Ureter (tissue), 1 donor: ENCODE results near the gene GABBR2. TPM values are rescaled to one million over a fixed set of nuclear protein-coding genes. Genes with fewer than 3 reads are reported as not detected.

Source experiments
- DNase-seq: peaks from one replicate; pipeline ENCODE4 v3.0.0-alpha.2; 2020; ENCODE audit warnings: low spot score
- total RNA-seq: library from RNA; stranded (reverse); gene quantifications from one replicate; pipeline ENCODE4 v1.2.4, GENCODE V29; 2023
- donor health status: DM: yes; HTN: yes; CAD: no.

Gene GABBR2
- total RNA-seq, 1 donor from 2014 or later: 12.2 TPM

DNA sequence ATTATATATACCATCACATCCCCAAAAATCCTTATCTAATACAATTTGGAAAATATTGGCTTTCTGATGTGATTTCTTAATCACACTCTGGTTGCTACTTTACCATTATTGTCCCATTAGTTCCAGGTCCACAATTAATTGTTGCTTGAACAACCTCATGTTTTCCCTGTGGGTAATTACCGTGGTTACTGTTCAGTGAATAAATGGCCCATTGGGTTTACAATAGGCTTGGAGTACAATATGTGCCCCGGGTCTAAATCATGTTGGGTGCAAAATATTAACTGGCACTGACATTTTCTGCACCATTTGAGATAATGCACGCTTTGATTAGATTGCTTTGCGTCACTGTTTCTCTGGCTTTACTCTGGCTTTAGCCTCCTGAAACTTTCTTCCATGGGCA, 163.7 kb downstream of the GABBR2 start:
- no peak for DNase-seq

GRCh38 chr9:98541684-98542230, 167.0 kb downstream of the GABBR2 start:
- no peak for DNase-seq

DNA sequence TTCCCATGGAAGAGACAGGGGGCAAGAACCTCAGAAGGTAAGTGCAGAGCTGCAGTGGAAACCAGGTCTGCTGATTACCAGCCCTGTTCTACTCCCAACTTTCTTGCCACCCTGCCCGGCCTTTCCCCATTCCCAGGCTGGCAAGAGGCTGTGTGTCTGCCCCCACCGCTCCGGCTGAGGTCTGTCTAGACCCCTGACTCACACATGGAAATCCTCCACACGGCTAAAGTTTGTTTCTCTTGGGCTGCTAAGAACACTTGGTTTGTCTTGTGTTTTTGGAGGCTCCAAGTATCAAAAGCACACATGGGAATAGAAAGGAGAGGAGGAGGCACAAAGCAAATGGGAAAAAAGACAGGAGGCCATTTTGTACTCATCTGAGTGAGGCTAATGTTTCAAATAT, 168.3 kb downstream of the GABBR2 start:
- no peak for DNase-seq

GRCh38 chr9:98539954-98540353, 168.8 kb downstream of the GABBR2 start:
- no peak for DNase-seq

GRCh38 chr9:98538626-98539031, 170.1 kb downstream of the GABBR2 start:
- DNase-seq: no peak

DNA sequence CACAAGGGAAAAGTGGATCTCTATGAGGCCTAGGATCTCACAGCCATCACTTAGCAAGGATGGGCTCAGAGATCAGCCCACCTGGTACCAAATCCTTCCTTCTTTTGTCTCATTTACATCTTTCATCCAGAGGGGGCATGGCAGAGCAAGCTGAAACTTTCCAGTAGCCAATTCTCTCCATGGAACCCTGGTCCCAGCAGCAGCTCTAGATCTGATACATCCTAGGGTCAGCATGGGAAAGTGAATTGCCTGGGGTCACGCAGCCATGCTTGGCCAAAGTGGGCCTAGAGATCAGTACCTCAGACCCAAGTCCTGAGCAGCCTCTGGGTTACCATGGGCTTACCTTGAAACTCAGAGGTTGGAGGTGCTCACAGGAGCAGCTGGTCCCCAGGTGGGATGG, 170.5 kb downstream of the GABBR2 start:
- no peak for DNase-seq

DNA sequence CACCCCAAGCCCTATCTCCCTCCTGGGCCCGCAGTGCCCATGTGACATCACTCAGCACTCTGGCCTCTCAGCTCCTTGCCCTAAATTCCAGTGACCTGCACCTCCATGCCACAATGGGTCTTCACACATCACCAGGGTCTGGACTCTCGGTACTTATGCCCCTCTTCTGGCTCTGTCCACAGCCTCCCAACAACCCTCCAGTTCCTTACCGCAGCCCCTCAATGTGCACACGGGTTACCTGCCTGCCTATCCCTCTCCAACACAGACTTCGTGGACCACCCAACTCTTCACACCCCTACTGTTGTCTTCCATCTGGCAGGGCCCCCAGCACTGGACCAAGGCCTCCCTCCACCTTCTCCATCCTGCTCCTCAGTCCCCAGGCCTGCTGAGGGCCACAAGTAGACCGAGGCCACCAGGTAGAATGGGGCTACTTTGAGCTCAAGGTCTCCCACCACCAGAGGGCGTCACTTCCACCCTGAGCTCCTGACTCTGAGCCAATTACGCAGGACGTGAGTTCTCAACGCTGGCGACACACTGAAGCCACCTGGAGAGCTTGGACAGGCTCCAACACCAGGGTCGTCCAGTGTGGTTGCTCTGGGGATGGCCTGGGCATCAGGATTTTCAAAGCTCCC, 172.1 kb downstream of the GABBR2 start:
- no peak for DNase-seq

DNA sequence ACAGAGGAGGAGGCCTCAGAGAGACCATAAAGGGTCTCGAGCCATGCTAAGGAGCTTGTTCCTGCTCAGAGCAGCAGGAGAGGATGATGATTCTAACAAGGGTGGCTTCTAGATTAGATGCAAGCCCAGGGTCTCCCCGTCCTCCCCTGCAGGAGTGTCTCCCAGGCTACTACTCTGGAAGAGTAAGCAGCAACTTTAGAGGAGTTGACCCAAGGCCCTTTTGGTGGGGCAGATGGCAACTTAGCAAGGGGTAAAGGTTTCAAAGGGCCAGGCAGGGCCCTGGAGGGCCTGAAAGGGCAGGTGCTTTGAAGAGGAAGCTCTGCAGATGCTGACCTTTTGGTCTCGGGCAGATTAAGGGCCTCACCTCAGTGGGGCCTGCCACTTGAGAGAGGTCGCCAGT, 174.9 kb downstream of the GABBR2 start:
- DNase-seq: no peak

DNA sequence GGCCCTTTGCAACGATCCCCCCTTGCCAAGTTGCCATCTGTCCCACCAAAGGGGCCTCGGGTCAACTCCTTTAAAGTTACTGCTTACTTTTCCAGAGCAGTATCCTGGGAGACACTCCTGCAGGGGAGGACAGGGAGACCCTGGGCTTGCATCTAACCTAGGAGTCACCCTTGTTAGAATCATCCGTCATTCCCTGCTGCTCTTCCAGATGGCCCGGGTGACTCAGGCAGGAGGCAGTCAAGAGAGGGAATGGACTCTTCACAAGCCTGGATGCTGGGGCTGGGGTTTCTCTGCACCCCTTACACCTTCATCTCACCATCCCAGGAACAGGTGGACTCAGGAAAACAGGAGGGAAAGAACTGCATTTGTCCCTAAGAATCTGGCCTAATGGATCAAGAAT, 175.6 kb downstream of the GABBR2 start:
- DNase-seq: no peak

- no peak for DNase-seq
These were observed 176.2 kb downstream of the GABBR2 start for GRCh38 chr9:98532574-98532973.

DNA sequence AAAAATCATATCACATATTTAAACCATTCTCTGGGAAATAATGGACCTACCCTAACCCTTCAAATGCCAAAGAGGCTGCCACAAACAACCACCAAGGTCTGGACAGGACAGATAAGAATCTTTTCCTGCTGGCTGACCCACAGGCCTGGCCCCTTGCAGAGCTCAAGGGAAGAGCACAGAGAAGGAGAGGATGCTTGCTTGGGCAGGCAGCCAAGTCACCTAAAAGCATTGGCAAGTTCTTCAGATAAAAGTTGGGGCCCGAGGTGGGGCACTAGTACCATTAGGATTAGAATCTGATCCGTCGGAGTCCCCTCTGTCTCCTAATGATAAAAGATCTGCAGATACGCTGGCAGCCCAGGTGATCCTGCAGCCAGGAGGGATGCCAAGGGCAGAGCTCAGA, 176.6 kb downstream of the GABBR2 start:
- no peak for DNase-seq

- no peak for DNase-seq
These were observed 177.8 kb downstream of the GABBR2 start for GRCh38 chr9:98530806-98531386.

DNA sequence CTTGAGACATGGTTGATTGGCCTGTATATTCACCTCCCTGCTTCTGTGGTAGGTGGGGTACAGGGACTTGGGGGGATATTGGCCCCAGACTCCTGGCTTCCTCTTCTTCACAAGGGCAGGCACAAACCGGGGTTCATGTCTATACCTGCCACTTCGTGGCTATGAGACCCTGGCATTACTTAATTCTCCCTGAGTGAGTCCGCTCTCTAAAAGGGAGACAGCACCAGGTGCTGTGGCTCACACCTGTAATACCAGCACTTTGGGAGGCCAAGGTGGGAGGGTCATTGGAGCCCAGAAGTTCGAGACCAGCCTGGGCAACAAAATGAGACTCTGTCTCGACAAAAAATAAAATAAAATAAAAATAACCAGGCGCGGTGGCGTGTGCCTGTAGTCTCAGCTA, 178.5 kb downstream of the GABBR2 start:
- DNase-seq: no peak

DNA sequence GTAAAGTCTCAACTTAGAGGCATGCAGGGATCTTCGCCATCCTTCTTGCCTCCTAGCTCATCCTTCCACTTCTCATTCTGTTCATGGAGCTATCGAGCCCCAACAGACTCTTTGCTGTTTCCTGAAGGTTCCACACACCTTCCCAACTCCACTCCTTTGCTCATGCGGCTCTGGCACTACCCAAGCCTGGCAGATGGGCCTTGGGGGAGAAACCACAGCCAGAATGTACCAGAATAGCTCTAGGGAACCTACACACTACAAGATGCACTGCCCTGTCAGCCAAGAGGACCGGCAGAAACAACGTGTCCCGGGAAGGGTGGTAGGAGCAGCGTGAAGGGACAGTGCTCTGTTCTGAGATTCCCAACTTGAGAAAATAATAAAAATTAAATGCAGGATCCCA, 178.9 kb downstream of the GABBR2 start:
- no peak for DNase-seq

- no peak for DNase-seq
These were observed 185.4 kb downstream of the GABBR2 start for GRCh38 chr9:98523231-98523901.

GRCh38 chr9:98522487-98522886, 186.2 kb downstream of the GABBR2 start:
- no peak for DNase-seq

GRCh38 chr9:98521141-98521540, 187.6 kb downstream of the GABBR2 start:
- DNase-seq: no peak

GRCh38 chr9:98520221-98520960, 188.3 kb downstream of the GABBR2 start:
- DNase-seq: no peak

- no peak for DNase-seq
These were observed 189.1 kb downstream of the GABBR2 start for GRCh38 chr9:98519641-98520040.

DNA sequence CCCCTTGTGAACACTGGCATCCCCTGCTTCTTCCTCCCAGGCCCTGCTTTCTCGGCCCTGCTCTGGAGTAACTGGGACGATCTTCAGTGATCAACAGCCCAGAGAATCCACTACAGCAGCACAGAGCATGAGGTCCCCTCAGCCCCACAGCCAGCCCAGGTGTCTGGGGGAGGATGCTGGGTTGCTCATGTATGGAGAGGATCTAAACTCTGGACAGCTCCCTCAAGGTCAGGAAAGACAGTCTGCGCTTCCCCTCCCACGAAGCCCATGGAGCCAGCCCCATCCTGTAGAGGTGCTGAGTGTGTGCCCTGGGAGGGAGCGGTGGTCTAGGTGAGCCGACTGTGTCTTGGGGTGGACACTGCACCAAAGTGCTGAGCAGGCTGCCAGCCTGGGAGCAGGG, 190.2 kb downstream of the GABBR2 start:
- no peak for DNase-seq

GRCh38 chr9:98517761-98518160, 191.0 kb downstream of the GABBR2 start:
- DNase-seq: no peak

DNA sequence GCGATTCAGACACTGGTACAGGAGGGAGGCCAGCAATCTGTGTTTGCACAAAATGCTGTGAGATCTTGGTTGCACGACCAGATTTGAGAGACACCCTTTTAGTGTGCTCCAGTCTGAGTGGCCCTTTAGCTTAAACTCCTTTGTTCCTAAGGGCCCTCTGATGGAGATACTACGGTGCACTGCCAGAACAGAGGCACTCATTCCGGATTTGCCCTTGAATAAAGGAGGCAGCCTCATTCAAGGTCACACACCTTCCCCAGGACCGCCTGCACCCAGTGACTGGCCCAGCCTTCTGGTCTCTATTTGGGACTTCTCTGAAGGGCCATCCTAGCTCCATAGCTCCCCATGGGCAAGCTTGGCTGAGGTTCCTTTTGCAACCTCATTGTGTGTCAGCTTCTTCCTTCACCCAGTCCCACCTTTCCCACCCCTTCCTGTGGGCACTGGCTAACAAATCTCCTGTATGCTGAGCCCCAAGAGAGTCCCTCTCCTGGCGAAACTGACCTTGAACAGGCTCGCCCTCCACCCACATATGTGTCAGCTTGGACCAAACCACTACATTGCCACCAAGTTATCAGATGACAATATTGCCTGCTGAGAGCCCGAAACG, 191.7 kb downstream of the GABBR2 start:
- no peak for DNase-seq
